A549 (cell line): Measurements from ENCODE around the gene SHC2. TPM values are rescaled to one million over a fixed set of nuclear protein-coding genes. Genes with fewer than 3 reads are reported as not detected.

Experiments used
- ATAC-seq, 2 experiments: fragments of 200-7000 bp in 1 of 2; fragments of >200 bp in 1 of 2; cut with Nextera tagmentation in 1 of 2; cut with Tn5 transposase in 1 of 2; 3 replicates each; pipeline versions ENCODE4 v1.8.0 to v1.9.1; 2018 to 2020; ENCODE audit warnings: mild to moderate bottlenecking in 1 of 2, moderate library complexity in 1 of 2
- CTCF ChIA-PET: fragments of 300-600 bp; sonication (Branson Sonifier 250); formaldehyde crosslinking; extraction: SDS; loops from one replicate; lab custom pipeline; 2021; ENCODE audit warnings: antibody characterized with exemption, inconsistent platforms; lab: Yijun Ruan, JAX
- POLR2A ChIA-PET: fragments of 350-600 bp; formaldehyde crosslinking; extraction: SDS; loops from one replicate; lab custom pipeline; 2021; ENCODE audit warnings: antibody characterized with exemption, inconsistent platforms; lab: Yijun Ruan, JAX
- DNase-seq, 2 experiments: peaks; one replicate each; pipeline versions ENCODE4 v3.0.0 to v3.0.0-alpha.2; 2011 to 2016; ENCODE audit warnings: low read depth in 1 of 2, low spot score in 1 of 2
- FAIRE-seq: peaks from 2 replicates; lab custom pipeline; 2011; peaks lifted over from hg19 to GRCh38; lab: Jason Lieb, UNC
- H3K27ac ChIP-seq, 2 experiments: fragments of >200 bp; sonication (Bioruptor Twin); formaldehyde crosslinking; 3 replicates each; pipeline ENCODE4 v1.5.1; 2016 to 2017
- H3K4me1 ChIP-seq: fragments of >200 bp; sonication (Bioruptor Twin); formaldehyde crosslinking; 3 replicates; pipeline ENCODE4 v1.6.1; 2016
- H3K4me2 ChIP-seq: fragments of >200 bp; sonication (Bioruptor Twin); formaldehyde crosslinking; 3 replicates; pipeline ENCODE4 v1.6.1; 2016
- H3K4me3 ChIP-seq: fragments of >200 bp; sonication (Bioruptor Twin); formaldehyde crosslinking; 3 replicates; pipeline ENCODE4 v1.5.1; 2016
- H3K9me3 ChIP-seq: fragments of >200 bp; sonication (Bioruptor Twin); formaldehyde crosslinking; 3 replicates; pipeline ENCODE4 v1.6.1; 2016
- BHLHE40 ChIP-seq: IDR thresholded peaks from 2 replicates; pipeline ENCODE4 v1.6.1; 2012; ENCODE audit warnings: low read depth, low read length, inconsistent platforms
- CBX8 ChIP-seq: fragments of 200-600 bp; sonication (generic); IDR thresholded peaks from 2 replicates; pipeline ENCODE4 v1.6.1; 2016
- CEBPB ChIP-seq, 2 experiments: fragments of >200 bp in 1 of 2; sonication (Bioruptor Twin) in 1 of 2; formaldehyde crosslinking in 1 of 2; IDR thresholded peaks; 2 replicates each; pipeline ENCODE4 v1.6.1; 2012 to 2016
- CHD2 ChIP-seq: fragments of 150-350 bp; IDR thresholded peaks from 2 replicates; pipeline ENCODE4 v1.6.1; 2014; ENCODE audit warnings: low read length; ENCODE audit not compliant: partially characterized antibody
- ELK1 ChIP-seq: fragments of 150-350 bp; IDR thresholded peaks from 2 replicates; pipeline ENCODE4 v1.6.1; 2014; ENCODE audit warnings: low read depth, mild to moderate bottlenecking, low read length
- EP300 ChIP-seq, 2 experiments: fragments of >200 bp; sonication (Bioruptor Twin); formaldehyde crosslinking; IDR thresholded peaks; 2 replicates in 1 of 2; 3 replicates in 1 of 2; pipeline ENCODE4 v1.6.1; 2016 to 2017
- ESRRA ChIP-seq: fragments of 150-350 bp; IDR thresholded peaks from 2 replicates; pipeline ENCODE4 v1.6.1; 2014; ENCODE audit warnings: mild to moderate bottlenecking, low read length, borderline replicate concordance
- GATA3 ChIP-seq: IDR thresholded peaks from 2 replicates; pipeline ENCODE4 v1.6.1; 2012; ENCODE audit warnings: borderline replicate concordance
- HDAC2 ChIP-seq: fragments of 200-600 bp; sonication (generic); IDR thresholded peaks from 2 replicates; pipeline ENCODE4 v1.6.1; 2016
- HEYL ChIP-seq: fragments of 250-450 bp; sonication (Bioruptor Pico); IDR thresholded peaks from 2 replicates; pipeline ENCODE4 v1.8.0; 2021; ENCODE audit warnings: mild to moderate bottlenecking, moderate library complexity
- HOXB5 ChIP-seq: fragments of 250-450 bp; sonication (Bioruptor Pico); IDR thresholded peaks from 2 replicates; pipeline ENCODE4 v1.5.0; 2020; ENCODE audit warnings: mild to moderate bottlenecking, moderate library complexity
- JUN ChIP-seq, 2 experiments: fragments of >200 bp; sonication (Bioruptor Twin); formaldehyde crosslinking; IDR thresholded peaks; 2 replicates in 1 of 2; 3 replicates in 1 of 2; pipeline ENCODE4 v1.6.1; 2016 to 2017
- MAFK ChIP-seq: fragments of 450-650 bp; IDR thresholded peaks from 2 replicates; pipeline ENCODE4 v1.6.1; 2014; ENCODE audit not compliant: partially characterized antibody
- NFE2L2 ChIP-seq: fragments of 150-350 bp; conservative IDR thresholded peaks from 2 replicates; pipeline ENCODE4 v1.6.1; 2014; ENCODE audit warnings: low read length
- NPAS2 ChIP-seq: fragments of 250-450 bp; sonication (Bioruptor Pico); IDR thresholded peaks from 2 replicates; pipeline ENCODE4 v1.8.0; 2022; ENCODE audit warnings: mild to moderate bottlenecking, moderate library complexity, borderline replicate concordance
- RCOR1 ChIP-seq: fragments of 150-350 bp; IDR thresholded peaks from 2 replicates; pipeline ENCODE4 v1.6.1; 2014; ENCODE audit warnings: antibody characterized with exemption, low read length, low read depth
- RFX5 ChIP-seq: fragments of 450-650 bp; IDR thresholded peaks from 2 replicates; pipeline ENCODE4 v1.7.1; 2014; ENCODE audit warnings: antibody characterized with exemption, mild to moderate bottlenecking, moderate library complexity
- SMC3 ChIP-seq: fragments of >200 bp; sonication (Bioruptor Twin); formaldehyde crosslinking; IDR thresholded peaks from 3 replicates; pipeline ENCODE4 v1.6.1; 2018; ENCODE audit warnings: inconsistent platforms
- ZFP36 ChIP-seq: fragments of 450-650 bp; IDR thresholded peaks from 2 replicates; pipeline ENCODE4 v1.6.1; 2014; ENCODE audit warnings: borderline replicate concordance; ENCODE audit not compliant: partially characterized antibody
- ZSCAN20 ChIP-seq: fragments of 250-450 bp; sonication (Bioruptor Pico); IDR thresholded peaks from 2 replicates; pipeline ENCODE4 v1.8.0; 2022; ENCODE audit warnings: mild to moderate bottlenecking, moderate library complexity
- WGBS: methylation state at CpG from one replicate; pipeline ENCODE4 v1.1.6; 2017; ENCODE audit errors: missing lambda C conversion rate; 5-methylcytosine and 5-hydroxymethylcytosine counted together
- polyA plus RNA-seq, 4 experiments: library from polyadenylated mRNA; depleted of rRNA in 3 of 4; stranded (reverse); fragments of >200 nt; fragmentation: RNase III in 1 of 4; extraction: RNeasy Plus Mini Kit Qiagen cat#74134 plus additional on column Dnase treatment in 1 of 4; gene quantifications; 2 replicates in 3 of 4; 3 replicates in 1 of 4; pipeline ENCODE4 v1.2.3, GENCODE V29; 2011 to 2017
- TF ChIP-seq, protein P1 (sequence below): fragments of >200 bp; sonication (Bioruptor Twin); formaldehyde crosslinking; IDR thresholded peaks from 3 replicates; pipeline ENCODE4 v1.5.1; 2016
- TF ChIP-seq, protein P2 (sequence below): IDR thresholded peaks from 2 replicates; pipeline ENCODE4 v1.6.1; 2012

The SHC2 gene
- polyA plus RNA-seq, 2 of the 4 experiments (the other 2 are of a cell fraction) = 0.36 to 0.58 TPM

DNA sequence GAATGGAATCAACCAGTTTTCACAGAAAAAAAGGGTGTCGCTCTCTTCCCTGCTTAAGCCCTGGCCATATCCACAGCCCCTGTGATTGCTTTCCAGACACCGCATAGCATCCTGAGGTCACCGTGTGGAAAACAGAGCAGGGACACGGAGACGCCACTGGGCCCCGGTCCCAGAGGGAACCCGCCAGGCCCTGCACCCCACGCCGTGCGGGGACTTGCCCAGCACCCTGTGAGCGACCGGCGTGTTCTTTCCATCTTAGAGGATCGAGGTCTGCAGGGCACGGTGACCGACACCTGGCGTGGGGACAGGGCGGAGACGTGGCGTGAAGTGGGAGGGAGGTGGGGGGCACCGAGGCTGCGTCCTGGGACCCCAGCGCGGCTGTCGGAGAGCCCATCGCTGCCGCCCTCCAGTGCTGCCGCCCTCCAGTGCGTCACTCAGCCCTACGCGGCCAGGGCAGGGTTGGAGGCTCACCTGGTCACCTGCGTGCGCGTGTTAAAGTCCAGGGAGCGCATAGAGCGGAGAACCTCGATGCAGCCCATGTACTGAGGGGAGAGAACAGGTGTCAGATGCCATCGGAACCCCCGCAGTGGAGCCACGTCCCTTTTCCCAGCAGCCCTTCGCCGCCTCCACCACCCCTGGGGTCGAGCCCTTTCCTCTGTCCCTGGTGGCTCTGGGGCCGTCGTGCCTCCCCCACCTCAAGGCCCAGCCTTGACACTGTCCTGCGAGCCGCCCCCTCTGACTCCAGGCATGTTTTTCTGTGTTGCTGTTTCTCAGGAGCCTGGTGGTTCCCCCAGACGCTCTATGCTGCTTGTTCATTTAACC, 20.2 kb downstream of the SHC2 start:
- ChIA-PET CTCF (no interaction called here), POLR2A (no interaction called here)
- Histone ChIP-seq H3K9me3 (no peaks in the 10 kb centered on the region), H3K4me1 (no peaks in the 10 kb centered on the region), H3K27ac (no peak overlapping the region), H3K4me2 (no peak overlapping the region)
- ATAC-seq = no peak
- WGBS = 66% methylated on average over 29 of the region's 48 CpGs
- TF ChIP-seq EP300 (IDR thresholded peaks at IDR 0.05) (no peak), CEBPB (IDR thresholded peaks at IDR 0.05) (no peak), HDAC2 (no peak), MAFK (no peak), NPAS2 (no peak), ELK1 (no peak), RCOR1 (no peak), ESRRA (no peak), NFE2L2 (no peak), GATA3 (no peak), JUN (IDR thresholded peaks at IDR 0.05) (no peak)
- TF ChIP-seq, protein P1, sequence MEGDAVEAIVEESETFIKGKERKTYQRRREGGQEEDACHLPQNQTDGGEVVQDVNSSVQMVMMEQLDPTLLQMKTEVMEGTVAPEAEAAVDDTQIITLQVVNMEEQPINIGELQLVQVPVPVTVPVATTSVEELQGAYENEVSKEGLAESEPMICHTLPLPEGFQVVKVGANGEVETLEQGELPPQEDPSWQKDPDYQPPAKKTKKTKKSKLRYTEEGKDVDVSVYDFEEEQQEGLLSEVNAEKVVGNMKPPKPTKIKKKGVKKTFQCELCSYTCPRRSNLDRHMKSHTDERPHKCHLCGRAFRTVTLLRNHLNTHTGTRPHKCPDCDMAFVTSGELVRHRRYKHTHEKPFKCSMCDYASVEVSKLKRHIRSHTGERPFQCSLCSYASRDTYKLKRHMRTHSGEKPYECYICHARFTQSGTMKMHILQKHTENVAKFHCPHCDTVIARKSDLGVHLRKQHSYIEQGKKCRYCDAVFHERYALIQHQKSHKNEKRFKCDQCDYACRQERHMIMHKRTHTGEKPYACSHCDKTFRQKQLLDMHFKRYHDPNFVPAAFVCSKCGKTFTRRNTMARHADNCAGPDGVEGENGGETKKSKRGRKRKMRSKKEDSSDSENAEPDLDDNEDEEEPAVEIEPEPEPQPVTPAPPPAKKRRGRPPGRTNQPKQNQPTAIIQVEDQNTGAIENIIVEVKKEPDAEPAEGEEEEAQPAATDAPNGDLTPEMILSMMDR = no peak
- TF ChIP-seq, all 56 proteins: peak for 0
- no peak overlapping the region for H3K4me3 ChIP-seq
- FAIRE-seq (no peak), DNase-seq (no peak)

DNA sequence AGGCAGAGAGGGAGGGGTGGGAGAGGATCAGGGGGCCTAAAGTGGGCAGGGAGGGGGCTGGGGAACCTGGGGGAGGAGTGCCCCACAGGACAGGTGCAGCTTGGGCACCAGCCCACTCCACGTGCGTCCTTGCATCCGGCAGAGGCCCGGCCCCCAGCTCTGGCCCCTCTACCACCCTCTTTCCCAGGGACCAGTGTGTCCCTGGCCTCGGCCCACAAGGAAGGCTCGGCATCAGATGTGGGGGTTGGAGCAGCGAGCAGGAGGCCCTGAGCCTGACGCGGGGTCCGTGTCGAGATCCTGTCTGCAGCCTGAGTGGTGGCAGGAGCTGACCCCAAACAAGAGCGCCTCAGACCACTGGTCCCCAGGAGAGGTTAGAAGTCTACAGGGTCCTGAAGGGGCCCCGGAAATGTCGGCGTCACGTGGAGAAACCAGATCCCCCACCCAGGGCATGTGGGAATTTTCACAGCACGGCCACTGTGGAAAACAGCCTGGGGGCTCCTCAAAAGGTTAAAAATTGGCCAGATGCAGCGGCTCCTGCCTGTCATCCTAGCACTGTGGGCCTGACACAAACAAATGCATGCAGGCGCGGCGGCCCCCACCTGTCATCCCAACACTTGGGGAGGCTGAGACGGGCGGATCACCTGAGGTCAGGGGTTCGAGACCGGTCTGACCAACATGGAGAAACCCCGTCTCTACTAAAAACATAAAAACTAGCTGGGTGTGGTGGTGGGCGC, 21.5 kb downstream of the SHC2 start:
- no peak for ATAC-seq

DNA sequence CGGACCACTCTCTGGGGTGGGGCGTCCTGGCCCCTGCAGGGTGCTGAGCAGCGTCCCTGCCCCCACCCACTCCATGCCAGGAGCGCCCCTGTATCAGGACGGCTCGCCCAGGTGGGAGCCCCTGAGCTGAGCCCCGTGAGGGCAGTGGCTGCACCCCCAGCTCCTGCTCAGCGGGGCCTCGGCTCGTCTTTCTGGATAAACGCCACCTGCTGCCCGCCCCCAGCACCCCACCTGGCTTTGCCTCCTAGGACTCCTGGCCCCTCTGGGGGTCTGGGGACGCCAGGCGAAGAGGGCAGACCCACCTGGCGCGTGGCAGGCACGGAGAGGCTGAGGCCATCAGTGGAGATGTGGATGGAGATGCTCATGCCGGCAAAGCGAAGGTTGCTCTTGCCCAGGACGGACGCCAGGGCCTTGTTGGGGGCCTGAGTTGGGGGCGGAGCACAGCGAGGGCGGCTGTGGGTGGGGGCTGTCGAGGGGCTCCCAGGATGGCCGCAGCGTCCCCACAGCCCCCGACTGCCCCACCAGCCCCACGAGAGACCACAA, 22.3 kb downstream of the SHC2 start:
- Histone ChIP-seq H3K27ac (no peak overlapping the region), H3K9me3 (0 out of 3 replicates have a peak, but pooled peaks cover 3% of the 10 kb centered on the region), H3K4me1 (no peaks in the 10 kb centered on the region), H3K4me2 (no peak overlapping the region), H3K4me3 (no peak overlapping the region)
- ATAC-seq = no peak
- WGBS = 31% methylated on average over 10 of the region's 29 CpGs
- DNase-seq = no peak
- CTCF ChIA-PET = no interaction called here
- no peak for FAIRE-seq
- no peak for TF ChIP-seq BHLHE40
- TF ChIP-seq RFX5 = no peak
- no peak for TF ChIP-seq CBX8
- TF ChIP-seq EP300 (IDR thresholded peaks at IDR 0.05) = no peak
- no peak for TF ChIP-seq MAFK
- TF ChIP-seq CHD2 = no peak
- no peak for TF ChIP-seq ZFP36
- TF ChIP-seq, protein P2, sequence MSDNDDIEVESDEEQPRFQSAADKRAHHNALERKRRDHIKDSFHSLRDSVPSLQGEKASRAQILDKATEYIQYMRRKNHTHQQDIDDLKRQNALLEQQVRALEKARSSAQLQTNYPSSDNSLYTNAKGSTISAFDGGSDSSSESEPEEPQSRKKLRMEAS = no peak
- no peak for TF ChIP-seq SMC3
- TF ChIP-seq, protein P1 = no peak
- TF ChIP-seq GATA3 = no peak
- TF ChIP-seq, all 56 proteins: peak for 0
- POLR2A ChIA-PET = no interaction called here

More for the DNA sequence above, 21.5 kb downstream of the SHC2 start:
- H3K27ac ChIP-seq = no peak overlapping the region
- TF ChIP-seq ZSCAN20 (CRISPR knock-in tag) (no peak), MAFK (no peak), HOXB5 (no peak), HEYL (CRISPR knock-in tag) (no peak), RFX5 (no peak)
- DNase-seq = no peak
- H3K4me3 ChIP-seq = no peak overlapping the region
- no peaks in the 10 kb centered on the region for H3K4me1 ChIP-seq
- no peak for FAIRE-seq
- WGBS = 60% methylated on average over 15 of the region's 27 CpGs
- CTCF ChIA-PET = no interaction called here
- no peaks in the 10 kb centered on the region for H3K9me3 ChIP-seq
- POLR2A ChIA-PET = no interaction called here
- no peak overlapping the region for H3K4me2 ChIP-seq
